ENCODE data around the gene PRKCQ. TPM values are rescaled to one million over a fixed set of nuclear protein-coding genes. Genes with fewer than 3 reads are reported as not detected.
A peak's percentile ranks its signal among the peaks of the same experiment; 100 is the strongest.

Gene PRKCQ
- polyA plus RNA-seq, 1 donor (not counting 4 experiments of a cell fraction or from before 2014, with no cell fraction given), result 7.5 TPM

- Histone ChIP-seq H3K4me3 (ENCODE audit: control insufficient read depth in 2 of 3, extremely low read depth in 1 of 3, insufficient read depth in 2 of 3, low read depth in 1 of 3, low read length in 3 of 3) (no peak overlapping the region), H3K4me1 (ENCODE audit: control insufficient read depth, extremely low read depth, insufficient read depth, low read length) (no peaks in the 10 kb centered on the region), H3K27ac (ENCODE audit: control insufficient read depth, insufficient read depth, low read length) (no peak overlapping the region), H3K9me3 (ENCODE audit: control insufficient read depth, low read depth, low read length) (no peaks in the 10 kb centered on the region), H3K9me1 (ENCODE audit: control insufficient read depth, extremely low read depth, insufficient read depth, low read length) (no peaks in the 10 kb centered on the region), H3K36me3 (ENCODE audit: control insufficient read depth in 2 of 2, extremely low read depth in 1 of 2, insufficient read depth in 2 of 2, low read length in 2 of 2) (no peaks in the 10 kb centered on the region), H2AFZ (ENCODE audit: control insufficient read depth, low read length) (peak overlapping the region; percentile 9), H4K20me1 (ENCODE audit: control insufficient read depth, extremely low read depth, insufficient read depth, low read length) (no peaks in the 10 kb centered on the region), H3K79me2 (ENCODE audit: control insufficient read depth, insufficient read depth, low read length) (no peaks in the 10 kb centered on the region), H3K9ac (ENCODE audit: control insufficient read depth, extremely low read depth, insufficient read depth, low read length) (no peak overlapping the region), H3K27me3 (ENCODE audit: control insufficient read depth, extremely low read depth, insufficient read depth, low read length) (peaks cover 5% of the 10 kb centered on the region), H3K4me2 (ENCODE audit: control insufficient read depth, extremely low read depth, insufficient read depth, low read depth, low read length) (no peak overlapping the region)
- DNase-seq (ENCODE audit: low read depth, low spot score) (no peak), FAIRE-seq (no peak)
- dilution Hi-C loops (cut with MboI; ENCODE audit: extremely low pct_ligation_motif_present, low sequenced_read_pairs), result no loop called here
- TF ChIP-seq CTCF (optimal IDR thresholded peaks at IDR 0.05 in 1 of 3, IDR thresholded peaks at IDR 0.05 in 1 of 3, conservative IDR thresholded peaks at IDR 0.05 in 1 of 3; ENCODE audit: extremely low read depth in 1 of 3, insufficient read depth in 2 of 3, low read length in 3 of 3) (no peak), EZH2 (IDR thresholded peaks at IDR 0.05; ENCODE audit: low read length) (no peak)
These were observed 170.0 kb downstream of the PRKCQ start for GRCh38 chr10:6409971-6410643.

GRCh38 chr10:6408799-6409198 is 171.3 kb downstream of the PRKCQ start:
- no peak overlapping the region for H3K27ac ChIP-seq (ENCODE audit: control insufficient read depth, insufficient read depth, low read length)
- H3K4me2 ChIP-seq (ENCODE audit: control insufficient read depth, extremely low read depth, insufficient read depth, low read depth, low read length), result no peak overlapping the region
- no peak for FAIRE-seq

More at GRCh38 chr10:6408799-6409198, 171.3 kb downstream of the PRKCQ start:
- H4K20me1 ChIP-seq (ENCODE audit: control insufficient read depth, extremely low read depth, insufficient read depth, low read length), result no peaks in the 10 kb centered on the region
- no peak for DNase-seq (ENCODE audit: low read depth, low spot score)
- H3K9me1 ChIP-seq (ENCODE audit: control insufficient read depth, extremely low read depth, insufficient read depth, low read length), result no peaks in the 10 kb centered on the region
- no peak overlapping the region for H3K4me3 ChIP-seq (ENCODE audit: control insufficient read depth in 2 of 3, extremely low read depth in 1 of 3, insufficient read depth in 2 of 3, low read depth in 1 of 3, low read length in 3 of 3)
- peaks cover 5% of the 10 kb centered on the region for H3K27me3 ChIP-seq (ENCODE audit: control insufficient read depth, extremely low read depth, insufficient read depth, low read length)
- H3K79me2 ChIP-seq (ENCODE audit: control insufficient read depth, insufficient read depth, low read length), result no peaks in the 10 kb centered on the region
- H2AFZ ChIP-seq (ENCODE audit: control insufficient read depth, low read length), result no peak overlapping the region
- H3K36me3 ChIP-seq (ENCODE audit: control insufficient read depth in 2 of 2, extremely low read depth in 1 of 2, insufficient read depth in 2 of 2, low read length in 2 of 2), result no peaks in the 10 kb centered on the region
- H3K4me1 ChIP-seq (ENCODE audit: control insufficient read depth, extremely low read depth, insufficient read depth, low read length), result no peaks in the 10 kb centered on the region
- H3K9me3 ChIP-seq (ENCODE audit: control insufficient read depth, low read depth, low read length), result no peaks in the 10 kb centered on the region
- dilution Hi-C loops (cut with MboI; ENCODE audit: extremely low pct_ligation_motif_present, low sequenced_read_pairs), result no loop called here
- no peak overlapping the region for H3K9ac ChIP-seq (ENCODE audit: control insufficient read depth, extremely low read depth, insufficient read depth, low read length)
- TF ChIP-seq EZH2 (IDR thresholded peaks at IDR 0.05; ENCODE audit: low read length) (no peak), CTCF (optimal IDR thresholded peaks at IDR 0.05 in 1 of 3, IDR thresholded peaks at IDR 0.05 in 1 of 3, conservative IDR thresholded peaks at IDR 0.05 in 1 of 3; ENCODE audit: extremely low read depth in 1 of 3, insufficient read depth in 2 of 3, low read length in 3 of 3) (no peak)

Data from keratinocyte (primary cell).